GM12873 (cell line): ENCODE measurements around the gene TMCO6.

Source experiments
- TF ChIP-seq, protein P1 (sequence below): IDR thresholded peaks from 2 replicates; pipeline ENCODE4 v1.5.1; 2012; ENCODE audit warnings: low read depth, mild to moderate bottlenecking, moderate library complexity, low read length, control low read depth; ENCODE audit not compliant: insufficient read depth; ENCODE audit errors: missing control alignments

The TMCO6 gene

GRCh38 chr5:140642718-140643117 lies 3.5 kb downstream of the TMCO6 start:
- TF ChIP-seq, protein P1, sequence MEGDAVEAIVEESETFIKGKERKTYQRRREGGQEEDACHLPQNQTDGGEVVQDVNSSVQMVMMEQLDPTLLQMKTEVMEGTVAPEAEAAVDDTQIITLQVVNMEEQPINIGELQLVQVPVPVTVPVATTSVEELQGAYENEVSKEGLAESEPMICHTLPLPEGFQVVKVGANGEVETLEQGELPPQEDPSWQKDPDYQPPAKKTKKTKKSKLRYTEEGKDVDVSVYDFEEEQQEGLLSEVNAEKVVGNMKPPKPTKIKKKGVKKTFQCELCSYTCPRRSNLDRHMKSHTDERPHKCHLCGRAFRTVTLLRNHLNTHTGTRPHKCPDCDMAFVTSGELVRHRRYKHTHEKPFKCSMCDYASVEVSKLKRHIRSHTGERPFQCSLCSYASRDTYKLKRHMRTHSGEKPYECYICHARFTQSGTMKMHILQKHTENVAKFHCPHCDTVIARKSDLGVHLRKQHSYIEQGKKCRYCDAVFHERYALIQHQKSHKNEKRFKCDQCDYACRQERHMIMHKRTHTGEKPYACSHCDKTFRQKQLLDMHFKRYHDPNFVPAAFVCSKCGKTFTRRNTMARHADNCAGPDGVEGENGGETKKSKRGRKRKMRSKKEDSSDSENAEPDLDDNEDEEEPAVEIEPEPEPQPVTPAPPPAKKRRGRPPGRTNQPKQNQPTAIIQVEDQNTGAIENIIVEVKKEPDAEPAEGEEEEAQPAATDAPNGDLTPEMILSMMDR: no peak

DNA sequence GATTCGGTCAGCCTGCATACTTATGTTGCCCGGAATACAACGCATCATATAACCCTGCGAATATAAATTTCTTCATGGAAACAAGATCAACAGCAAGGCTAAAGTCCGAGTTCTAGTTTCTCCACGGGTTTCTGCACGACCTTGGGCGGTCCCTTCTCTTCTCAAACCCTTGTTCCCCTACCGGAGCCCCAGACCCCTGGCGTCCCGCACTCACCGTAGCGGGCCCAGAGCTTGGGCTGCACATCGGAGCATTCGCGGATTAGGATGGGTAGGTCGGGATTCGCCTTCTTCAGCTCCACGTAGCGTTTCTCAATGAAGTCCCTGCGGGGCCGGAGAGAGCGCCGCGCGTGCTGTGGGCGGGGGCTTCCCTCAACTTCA lies 7.8 kb downstream of the TMCO6 start:
- TF ChIP-seq, protein P1: no peak

- TF ChIP-seq, protein P1: no peak
Measured at GRCh38 chr5:140658870-140659269, 19.6 kb downstream of the TMCO6 start.

DNA sequence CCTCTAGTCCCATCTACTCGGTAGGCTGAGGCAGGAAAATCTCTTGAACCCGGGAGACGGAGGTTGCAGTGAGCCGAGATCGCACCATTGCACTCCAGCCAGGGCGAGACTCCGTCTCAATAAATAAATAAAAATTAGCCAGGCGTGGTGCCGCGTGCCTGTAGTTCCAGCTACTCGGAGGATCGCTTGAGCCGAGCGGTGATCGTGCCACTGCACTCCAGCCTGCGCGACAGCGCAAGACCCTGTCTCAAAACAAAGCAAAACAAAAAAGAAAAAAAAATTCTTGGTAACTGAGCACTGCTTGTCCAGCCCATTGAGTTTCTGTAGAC lies 24.7 kb downstream of the TMCO6 start:
- TF ChIP-seq, protein P1: no peak

DNA sequence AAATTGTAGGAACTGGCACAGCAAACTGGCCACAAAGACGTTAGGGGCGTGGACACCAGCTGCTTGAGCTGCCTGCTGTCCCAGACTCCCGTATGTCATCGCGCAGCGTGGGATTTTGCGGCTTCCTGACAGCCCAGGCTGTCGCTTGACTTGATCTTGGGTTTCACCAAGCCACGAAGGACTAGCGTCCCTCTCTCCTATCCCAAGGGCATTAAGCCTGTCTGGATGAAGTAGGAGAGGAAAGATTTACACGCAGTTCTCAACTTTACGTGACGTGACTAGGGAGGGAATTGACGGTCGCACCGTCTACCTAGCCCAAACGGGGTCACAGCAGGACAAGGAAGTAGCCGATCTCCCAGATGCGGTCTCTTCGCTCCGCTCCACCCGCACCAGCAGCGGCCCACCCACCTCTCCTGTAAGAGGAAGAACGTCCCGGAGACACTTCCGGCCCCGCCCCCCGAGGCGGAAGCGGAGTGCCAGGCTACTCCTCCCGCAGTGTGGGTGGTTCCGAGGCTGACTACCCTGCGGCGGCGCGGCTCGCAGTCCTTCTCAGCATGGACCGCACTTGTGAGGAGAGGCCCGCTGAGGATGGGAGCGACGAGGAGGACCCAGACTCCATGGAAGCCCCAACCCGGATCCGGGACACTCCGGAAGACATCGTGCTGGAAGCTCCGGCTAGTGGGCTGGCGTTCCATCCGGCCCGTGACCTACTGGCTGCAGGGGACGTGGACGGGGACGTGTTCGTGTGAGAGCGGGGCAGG lies 25.3 kb downstream of the TMCO6 start, which contains the start of gene WDR55:
Gene WDR55, plus strand, starts transcription at position 546 of the 761 bp plus-strand sequence. Its CDS starts 9 bp downstream, at position 555.
- TF ChIP-seq, protein P1: no peak

GRCh38 chr5:140671472-140672125 lies 32.3 kb downstream of the TMCO6 start:
- TF ChIP-seq, protein P1: no peak

GRCh38 chr5:140672455-140673186 lies 33.4 kb downstream of the TMCO6 start:
- TF ChIP-seq, protein P1: no peak
